Measurements from ENCODE around the gene ATG2A.

The ATG2A gene

DNA sequence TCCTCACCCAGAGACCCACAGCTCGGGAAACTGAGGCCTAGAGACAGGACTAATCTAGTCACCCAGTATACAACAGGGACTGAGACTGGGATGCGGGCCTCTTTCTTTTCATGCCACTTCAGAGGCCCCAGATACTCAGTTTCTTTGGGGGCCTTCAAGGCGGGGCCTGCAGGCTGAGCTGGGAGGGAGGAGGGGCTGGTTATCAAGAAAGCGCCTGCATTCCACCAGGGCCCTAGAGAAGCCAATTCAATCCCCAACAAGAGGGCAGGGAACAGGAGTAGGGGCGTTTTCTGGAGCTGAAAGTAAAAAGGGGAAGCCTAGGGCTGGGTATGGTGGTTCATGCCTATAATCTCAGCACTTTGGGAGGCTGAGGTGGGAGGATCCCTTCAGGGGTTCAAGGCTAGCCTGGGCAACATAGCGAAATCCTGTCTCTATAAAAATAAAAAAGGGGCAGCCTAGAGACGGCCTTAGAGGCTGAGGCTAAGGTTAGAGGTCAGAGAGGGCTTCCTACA is 1.6 kb downstream of the ATG2A start:
- DNase-seq = no peak
- Histone ChIP-seq H3K9ac (ENCODE audit: low read length) (peak overlapping the region; percentile 95; the same call in 1 of the 2 replicates), H3F3A (ENCODE audit: insufficient read depth, low read length) (peaks cover 4% of the 10 kb centered on the region; the same call in 1 of the 2 replicates), H3K4me2 (ENCODE audit: low read depth, low read length) (peak overlapping the region; percentile 94; the same call in 1 of the 2 replicates), H3K4me1 (ENCODE audit: low read length) (peaks cover 6% of the 10 kb centered on the region), H3K9me3 (replicated peaks; ENCODE audit: insufficient read depth, low read length) (no peaks in the 10 kb centered on the region), H3K27ac (ENCODE audit: low read length) (peak overlapping the region; percentile 23; the same call in 1 of the 2 replicates), H3K27me3 (replicated peaks; ENCODE audit: insufficient read depth, low read length) (no peaks in the 10 kb centered on the region), H4K20me1 (ENCODE audit: insufficient read depth, low read length) (no peaks in the 10 kb centered on the region), H2AFZ (ENCODE audit: low read length) (no peak overlapping the region), H3K9me2 (replicated peaks; ENCODE audit: insufficient read depth, low read length) (no peaks in the 10 kb centered on the region), H3K4me3 (ENCODE audit: low read length) (no peak overlapping the region), H3K36me3 (replicated peaks; ENCODE audit: insufficient read depth, low read length) (no peaks in the 10 kb centered on the region), H3K79me2 (ENCODE audit: low read length) (peaks cover 20% of the 10 kb centered on the region)
- TF ChIP-seq, protein P1, sequence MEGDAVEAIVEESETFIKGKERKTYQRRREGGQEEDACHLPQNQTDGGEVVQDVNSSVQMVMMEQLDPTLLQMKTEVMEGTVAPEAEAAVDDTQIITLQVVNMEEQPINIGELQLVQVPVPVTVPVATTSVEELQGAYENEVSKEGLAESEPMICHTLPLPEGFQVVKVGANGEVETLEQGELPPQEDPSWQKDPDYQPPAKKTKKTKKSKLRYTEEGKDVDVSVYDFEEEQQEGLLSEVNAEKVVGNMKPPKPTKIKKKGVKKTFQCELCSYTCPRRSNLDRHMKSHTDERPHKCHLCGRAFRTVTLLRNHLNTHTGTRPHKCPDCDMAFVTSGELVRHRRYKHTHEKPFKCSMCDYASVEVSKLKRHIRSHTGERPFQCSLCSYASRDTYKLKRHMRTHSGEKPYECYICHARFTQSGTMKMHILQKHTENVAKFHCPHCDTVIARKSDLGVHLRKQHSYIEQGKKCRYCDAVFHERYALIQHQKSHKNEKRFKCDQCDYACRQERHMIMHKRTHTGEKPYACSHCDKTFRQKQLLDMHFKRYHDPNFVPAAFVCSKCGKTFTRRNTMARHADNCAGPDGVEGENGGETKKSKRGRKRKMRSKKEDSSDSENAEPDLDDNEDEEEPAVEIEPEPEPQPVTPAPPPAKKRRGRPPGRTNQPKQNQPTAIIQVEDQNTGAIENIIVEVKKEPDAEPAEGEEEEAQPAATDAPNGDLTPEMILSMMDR (IDR thresholded peaks at IDR 0.05; ENCODE audit: low read length) = no peak
- TF ChIP-seq EZH2 (optimal IDR thresholded peaks at IDR 0.05; ENCODE audit: low read depth, low read length) (no peak), EZH2phosphoT487 (IDR thresholded peaks at IDR 0.05; ENCODE audit: low read length) (no peak)

DNA sequence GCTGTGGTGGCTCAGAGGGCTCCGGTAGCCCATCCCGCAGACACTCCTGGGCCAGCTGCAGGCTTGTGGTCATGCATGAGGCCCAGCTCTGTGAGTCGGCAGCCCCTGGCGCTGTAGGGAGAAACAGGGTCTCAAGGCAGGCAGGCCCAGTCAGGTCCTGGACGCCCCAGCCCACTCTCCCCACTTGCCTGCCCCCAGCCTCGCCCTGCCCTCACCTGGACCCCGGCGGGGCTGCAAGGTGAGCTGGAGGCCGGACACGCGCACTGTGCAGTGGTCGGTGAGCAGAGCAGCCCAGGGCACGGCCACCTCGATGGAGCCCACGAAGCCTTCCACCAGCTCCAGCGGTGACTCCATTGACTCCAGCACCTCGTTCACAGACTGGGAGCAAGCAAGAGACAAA is 2.9 kb downstream of the ATG2A start:
- DNase-seq = no peak
- H3K4me2 ChIP-seq (ENCODE audit: low read depth, low read length) = no peak overlapping the region
- H2AFZ ChIP-seq (ENCODE audit: low read length) = no peak overlapping the region
- H3K27ac ChIP-seq (ENCODE audit: low read length) = no peak overlapping the region
- no peaks in the 10 kb centered on the region for H4K20me1 ChIP-seq (ENCODE audit: insufficient read depth, low read length)
- no peaks in the 10 kb centered on the region for H3K9me2 ChIP-seq (replicated peaks; ENCODE audit: insufficient read depth, low read length)
- TF ChIP-seq EZH2 (optimal IDR thresholded peaks at IDR 0.05; ENCODE audit: low read depth, low read length) (no peak), EZH2phosphoT487 (IDR thresholded peaks at IDR 0.05; ENCODE audit: low read length) (no peak)
- TF ChIP-seq, protein P1 (IDR thresholded peaks at IDR 0.05; ENCODE audit: low read length) = no peak
- H3K27me3 ChIP-seq (replicated peaks; ENCODE audit: insufficient read depth, low read length) = no peaks in the 10 kb centered on the region
- H3K4me3 ChIP-seq (ENCODE audit: low read length) = no peak overlapping the region
- H3K9ac ChIP-seq (ENCODE audit: low read length) = no peak overlapping the region
- peaks cover 4% of the 10 kb centered on the region; the same call in 1 of the 2 replicates for H3F3A ChIP-seq (ENCODE audit: insufficient read depth, low read length)
- H3K79me2 ChIP-seq (ENCODE audit: low read length) = peaks cover 20% of the 10 kb centered on the region
- H3K4me1 ChIP-seq (ENCODE audit: low read length) = peaks cover 6% of the 10 kb centered on the region
- no peaks in the 10 kb centered on the region for H3K9me3 ChIP-seq (replicated peaks; ENCODE audit: insufficient read depth, low read length)
- no peaks in the 10 kb centered on the region for H3K36me3 ChIP-seq (replicated peaks; ENCODE audit: insufficient read depth, low read length)

DNA sequence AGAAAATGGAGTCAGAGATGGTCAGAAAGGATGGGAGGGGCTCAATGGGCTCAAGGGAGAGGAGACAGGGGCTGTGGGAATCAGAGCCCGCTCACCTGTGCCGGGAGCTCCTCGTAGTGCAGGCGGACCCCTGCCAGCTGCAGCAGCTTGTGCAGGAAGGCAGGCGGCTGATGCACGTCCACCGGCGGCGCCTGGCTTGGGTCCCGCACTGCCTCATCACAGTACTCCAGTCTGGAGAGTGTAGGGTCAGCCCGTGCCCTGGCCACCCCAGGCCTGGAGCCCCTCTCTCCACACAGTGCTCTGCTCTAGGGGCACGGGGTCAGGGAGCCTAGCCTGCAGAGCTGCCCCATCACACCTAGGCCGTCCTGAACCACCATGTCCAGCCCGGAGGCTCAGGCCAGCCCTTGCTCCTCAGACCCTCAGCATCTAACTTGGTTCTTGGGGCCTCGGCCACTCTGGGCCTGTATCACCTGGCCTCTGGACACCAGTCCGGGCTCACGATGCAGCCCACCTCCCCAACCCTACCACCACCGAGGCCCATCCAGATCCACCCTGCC is 3.8 kb downstream of the ATG2A start:
- Histone ChIP-seq H2AFZ (ENCODE audit: low read length) (no peak overlapping the region), H3K9ac (ENCODE audit: low read length) (no peak overlapping the region), H3K36me3 (replicated peaks; ENCODE audit: insufficient read depth, low read length) (no peaks in the 10 kb centered on the region), H3K9me2 (replicated peaks; ENCODE audit: insufficient read depth, low read length) (no peaks in the 10 kb centered on the region), H4K20me1 (ENCODE audit: insufficient read depth, low read length) (no peaks in the 10 kb centered on the region), H3K27ac (ENCODE audit: low read length) (no peak overlapping the region), H3F3A (ENCODE audit: insufficient read depth, low read length) (peaks cover 4% of the 10 kb centered on the region; the same call in 1 of the 2 replicates), H3K9me3 (replicated peaks; ENCODE audit: insufficient read depth, low read length) (no peaks in the 10 kb centered on the region), H3K4me2 (ENCODE audit: low read depth, low read length) (no peak overlapping the region), H3K27me3 (replicated peaks; ENCODE audit: insufficient read depth, low read length) (no peaks in the 10 kb centered on the region), H3K4me1 (ENCODE audit: low read length) (peaks cover 6% of the 10 kb centered on the region), H3K79me2 (ENCODE audit: low read length) (peaks cover 20% of the 10 kb centered on the region), H3K4me3 (ENCODE audit: low read length) (no peak overlapping the region)
- no peak for DNase-seq
- TF ChIP-seq EZH2 (optimal IDR thresholded peaks at IDR 0.05; ENCODE audit: low read depth, low read length) (no peak), EZH2phosphoT487 (IDR thresholded peaks at IDR 0.05; ENCODE audit: low read length) (no peak)
- TF ChIP-seq, protein P1 (IDR thresholded peaks at IDR 0.05; ENCODE audit: low read length) = no peak

Measured in MM.1S (cell line).